ENCODE data around the gene KSR1.

DNA sequence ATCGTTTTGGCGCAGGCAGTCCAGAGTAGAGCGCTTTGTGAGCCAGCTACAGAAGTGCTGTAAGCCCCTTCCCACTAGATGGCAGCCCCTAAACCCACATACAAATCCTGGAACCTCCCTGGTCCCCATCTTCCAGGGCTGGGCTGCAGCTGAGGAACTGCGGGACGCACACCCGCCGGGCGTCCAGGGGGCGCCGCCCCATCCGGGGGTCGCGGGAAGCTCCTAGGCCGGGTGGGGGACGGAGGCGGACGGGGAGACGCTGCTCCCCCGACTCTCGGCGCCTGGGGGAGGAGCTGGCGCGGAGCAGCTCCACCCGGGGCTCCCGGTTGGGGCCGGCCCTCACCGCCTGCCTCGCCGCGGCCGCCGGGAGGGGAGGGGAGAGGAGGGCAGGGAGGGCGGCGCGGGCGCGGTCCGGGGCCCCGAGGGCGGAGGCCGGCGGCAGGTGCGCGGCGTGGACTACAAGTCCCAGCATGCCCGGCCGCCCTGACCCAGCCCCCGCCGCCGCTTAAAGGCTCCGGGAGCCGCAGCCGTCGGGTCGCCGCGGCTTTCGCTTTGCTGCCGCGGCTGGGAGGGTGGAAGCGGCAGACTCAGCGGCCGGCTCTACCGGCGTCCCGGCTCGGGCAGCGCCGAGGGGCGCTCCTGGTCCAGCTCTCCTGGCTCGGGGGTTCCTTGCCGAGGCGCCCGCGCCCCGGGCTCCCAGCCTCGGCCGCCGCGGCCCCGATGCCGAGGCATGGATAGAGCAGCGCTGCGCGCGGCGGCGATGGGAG, at the start of gene KSR1:
- no peak for TF ChIP-seq EZH2 (IDR thresholded peaks at IDR 0.05; ENCODE audit: insufficient read depth, low read length)
- TF ChIP-seq, protein P1, sequence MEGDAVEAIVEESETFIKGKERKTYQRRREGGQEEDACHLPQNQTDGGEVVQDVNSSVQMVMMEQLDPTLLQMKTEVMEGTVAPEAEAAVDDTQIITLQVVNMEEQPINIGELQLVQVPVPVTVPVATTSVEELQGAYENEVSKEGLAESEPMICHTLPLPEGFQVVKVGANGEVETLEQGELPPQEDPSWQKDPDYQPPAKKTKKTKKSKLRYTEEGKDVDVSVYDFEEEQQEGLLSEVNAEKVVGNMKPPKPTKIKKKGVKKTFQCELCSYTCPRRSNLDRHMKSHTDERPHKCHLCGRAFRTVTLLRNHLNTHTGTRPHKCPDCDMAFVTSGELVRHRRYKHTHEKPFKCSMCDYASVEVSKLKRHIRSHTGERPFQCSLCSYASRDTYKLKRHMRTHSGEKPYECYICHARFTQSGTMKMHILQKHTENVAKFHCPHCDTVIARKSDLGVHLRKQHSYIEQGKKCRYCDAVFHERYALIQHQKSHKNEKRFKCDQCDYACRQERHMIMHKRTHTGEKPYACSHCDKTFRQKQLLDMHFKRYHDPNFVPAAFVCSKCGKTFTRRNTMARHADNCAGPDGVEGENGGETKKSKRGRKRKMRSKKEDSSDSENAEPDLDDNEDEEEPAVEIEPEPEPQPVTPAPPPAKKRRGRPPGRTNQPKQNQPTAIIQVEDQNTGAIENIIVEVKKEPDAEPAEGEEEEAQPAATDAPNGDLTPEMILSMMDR (IDR thresholded peaks at IDR 0.05; ENCODE audit: insufficient read depth, low read depth, low read length), result peak; percentile 36
